ENCODE measurements around the gene ZNG1E. TPM values are rescaled to one million over a fixed set of nuclear protein-coding genes. Genes with fewer than 3 reads are reported as not detected.
A peak's percentile ranks its signal among the peaks of the same experiment; 100 is the strongest.
"Not testable (repeated sequence)": the region's sequence is repeated elsewhere in the genome, so short reads cannot be mapped to it uniquely, and the experiment has no call there.

The ZNG1E gene
- total RNA-seq (2021; fragmentation: NEBNext Ultra II Directional; extraction: Animal tissue kit (Norgen Biotek cat#: 25700)) = 10 to 100 TPM; 22.3 to 29.9 (median 24.2) TPM
- long read RNA-seq, transcript CBWD5-207 (15 exons, 1,791 nt) = minor isoform, 6 of 47 reads
- long read RNA-seq, transcript CBWD5-202 (3 exons, 1,347 nt) = major isoform, 25 of 47 reads
- long read RNA-seq, partial matches to known transcripts = 1 of 47 reads
- long read RNA-seq, other reads (novel, unspliced or antisense) = 12 of 47 reads

GRCh38 chr9:65675589-65676021 lies at the start of gene ZNG1E:
Gene ZNG1E, plus strand, starts transcription at chr9:65675928. Its CDS starts 49 bp downstream, at chr9:65675977.
- Mint-ChIP-seq H3K4me1 (ENCODE audit: low read depth) (peaks cover 11% of the 10 kb centered on the region), H3K4me3 (peak within 1 kb of the TSS; percentile 83), H3K27ac (peak within 1 kb of the TSS; percentile 40; the same call in 1 of the 2 replicates)
- not testable (repeated sequence) for H3K36me3 Mint-ChIP-seq (ENCODE audit: low read depth); H3K27me3 Mint-ChIP-seq (ENCODE audit: insufficient read depth); DNase-seq; H3K9me3 Mint-ChIP-seq

- not testable (repeated sequence) for H3K36me3 Mint-ChIP-seq (ENCODE audit: low read depth); H3K9me3 Mint-ChIP-seq; H3K4me3 Mint-ChIP-seq; H3K27ac Mint-ChIP-seq; H3K27me3 Mint-ChIP-seq (ENCODE audit: insufficient read depth); DNase-seq
- peaks cover 11% of the 10 kb centered on the region for H3K4me1 Mint-ChIP-seq (ENCODE audit: low read depth)
Observed at GRCh38 chr9:65673579-65673978, 2.1 kb upstream of the ZNG1E start.

- H3K36me3 Mint-ChIP-seq (ENCODE audit: low read depth); H3K27ac Mint-ChIP-seq; DNase-seq; H3K27me3 Mint-ChIP-seq (ENCODE audit: insufficient read depth); H3K9me3 Mint-ChIP-seq: not testable (repeated sequence)
- H3K4me3 Mint-ChIP-seq = peak overlapping the region; percentile 73
- peaks cover 11% of the 10 kb centered on the region for H3K4me1 Mint-ChIP-seq (ENCODE audit: low read depth)
Observed at GRCh38 chr9:65675018-65675417, 710 bp upstream of the ZNG1E start.

- Mint-ChIP-seq H3K4me1 (ENCODE audit: low read depth) (peaks cover 11% of the 10 kb centered on the region), H3K27ac (peak overlapping the region; percentile 40; the same call in 1 of the 2 replicates), H3K4me3 (peak overlapping the region; percentile 83)
- not testable (repeated sequence) for H3K9me3 Mint-ChIP-seq; DNase-seq; H3K27me3 Mint-ChIP-seq (ENCODE audit: insufficient read depth); H3K36me3 Mint-ChIP-seq (ENCODE audit: low read depth)
Observed at GRCh38 chr9:65676389-65676788, 661 bp downstream of the ZNG1E start.

DNA sequence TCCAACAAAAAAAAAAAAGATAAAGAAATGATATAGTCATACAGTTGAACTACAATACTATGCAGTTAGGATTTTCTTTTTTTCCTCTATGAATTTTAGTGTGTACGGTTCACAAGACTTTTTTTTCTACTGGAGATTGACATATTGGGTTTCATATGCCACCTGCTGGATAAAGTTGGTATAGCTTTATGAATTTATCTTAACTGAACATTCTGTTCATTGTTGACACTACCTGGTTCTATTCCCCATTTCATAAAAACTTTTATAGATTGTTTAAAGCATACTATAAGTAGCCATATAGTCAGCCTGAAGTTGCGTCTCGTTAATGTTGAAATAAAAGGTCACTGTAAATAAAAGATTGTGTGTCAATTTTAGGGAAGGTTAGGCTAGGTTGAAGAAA lies 2.8 kb downstream of the ZNG1E start:
- H3K27ac Mint-ChIP-seq; H3K36me3 Mint-ChIP-seq (ENCODE audit: low read depth); H3K9me3 Mint-ChIP-seq; H3K27me3 Mint-ChIP-seq (ENCODE audit: insufficient read depth); DNase-seq; H3K4me3 Mint-ChIP-seq: not testable (repeated sequence)
- peaks cover 11% of the 10 kb centered on the region for H3K4me1 Mint-ChIP-seq (ENCODE audit: low read depth)
- peak; percentile 69 for TF ChIP-seq CTCF (IDR thresholded peaks at IDR 0.05)

DNA sequence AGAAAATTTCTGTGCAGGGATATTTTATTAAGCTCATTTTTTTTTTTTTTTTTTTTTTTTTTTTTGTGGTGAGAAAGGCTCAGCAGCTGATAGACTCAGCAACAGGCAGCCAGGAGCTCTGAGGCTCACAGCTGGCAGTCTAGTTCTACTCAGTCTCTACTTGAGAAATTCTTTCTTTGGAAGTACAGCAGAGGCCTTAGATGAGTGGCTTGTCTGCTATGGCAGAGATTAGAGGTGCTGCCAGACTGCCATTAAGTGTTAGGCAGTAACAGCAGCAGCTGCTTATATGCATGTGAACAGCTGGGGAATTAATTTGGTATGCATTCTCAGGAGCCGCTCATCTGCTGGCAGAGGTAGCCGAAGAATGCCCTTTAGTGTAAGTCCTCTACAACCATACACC lies 27.8 kb downstream of the ZNG1E start:
- not testable (repeated sequence) for H3K27me3 Mint-ChIP-seq (ENCODE audit: insufficient read depth); H3K9me3 Mint-ChIP-seq; DNase-seq; H3K36me3 Mint-ChIP-seq (ENCODE audit: low read depth); H3K27ac Mint-ChIP-seq; H3K4me3 Mint-ChIP-seq; H3K4me1 Mint-ChIP-seq (ENCODE audit: low read depth)

DNA sequence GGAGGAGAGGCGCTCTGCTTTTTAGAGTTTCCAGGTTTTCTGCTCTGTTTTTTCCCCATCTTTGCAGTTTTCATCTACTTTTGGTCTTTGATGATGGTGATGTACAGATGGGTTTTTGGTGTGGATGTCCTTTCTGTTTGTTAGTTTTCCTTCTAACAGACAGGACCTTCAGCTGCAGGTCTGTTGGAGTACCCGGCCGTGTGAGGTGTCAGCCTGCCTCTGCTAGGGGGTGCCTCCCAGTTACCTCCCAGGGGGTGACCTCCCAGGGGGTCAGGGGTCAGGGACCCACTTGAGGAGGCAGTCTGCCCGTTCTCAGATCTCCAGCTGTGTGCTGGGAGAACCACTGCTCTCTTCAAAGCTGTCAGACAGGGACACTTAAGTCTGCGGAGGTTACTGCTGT lies 38.7 kb downstream of the ZNG1E start:
- not testable (repeated sequence) for H3K36me3 Mint-ChIP-seq (ENCODE audit: low read depth); DNase-seq; H3K4me1 Mint-ChIP-seq (ENCODE audit: low read depth); H3K9me3 Mint-ChIP-seq; H3K27me3 Mint-ChIP-seq (ENCODE audit: insufficient read depth); H3K27ac Mint-ChIP-seq; H3K4me3 Mint-ChIP-seq

GRCh38 chr9:65737096-65737564 lies 61.4 kb downstream of the ZNG1E start, which contains the start of gene FOXD4L4:
Gene FOXD4L4, plus strand, starts transcription at chr9:65737146. Its CDS starts 0 bp downstream, at chr9:65737146.
- not testable (repeated sequence) for H3K36me3 Mint-ChIP-seq (ENCODE audit: low read depth); H3K4me3 Mint-ChIP-seq; H3K4me1 Mint-ChIP-seq (ENCODE audit: low read depth); H3K9me3 Mint-ChIP-seq; H3K27ac Mint-ChIP-seq; H3K27me3 Mint-ChIP-seq (ENCODE audit: insufficient read depth); DNase-seq

GRCh38 chr9:65738133-65738532 lies 62.4 kb downstream of the ZNG1E start:
- H3K4me3 Mint-ChIP-seq; H3K27ac Mint-ChIP-seq; H3K4me1 Mint-ChIP-seq (ENCODE audit: low read depth); H3K27me3 Mint-ChIP-seq (ENCODE audit: insufficient read depth); H3K36me3 Mint-ChIP-seq (ENCODE audit: low read depth); DNase-seq; H3K9me3 Mint-ChIP-seq: not testable (repeated sequence)

Other genes starting within 250 kb of the ZNG1E start
- not detected for gene FOXD4L4, start 61.2 kb downstream of the ZNG1E start, total RNA-seq (2021; fragmentation: NEBNext Ultra II Directional; extraction: Animal tissue kit (Norgen Biotek cat#: 25700))

All from HFFc6 (cell line).